ENCODE data around the gene ZFYVE19. TPM values are rescaled to one million over a fixed set of nuclear protein-coding genes. Genes with fewer than 3 reads are reported as not detected.

The ZFYVE19 gene
- total and polyA plus RNA-seq, 2 experiments from 2014 or later = 8.5 to 22.7 TPM

DNA sequence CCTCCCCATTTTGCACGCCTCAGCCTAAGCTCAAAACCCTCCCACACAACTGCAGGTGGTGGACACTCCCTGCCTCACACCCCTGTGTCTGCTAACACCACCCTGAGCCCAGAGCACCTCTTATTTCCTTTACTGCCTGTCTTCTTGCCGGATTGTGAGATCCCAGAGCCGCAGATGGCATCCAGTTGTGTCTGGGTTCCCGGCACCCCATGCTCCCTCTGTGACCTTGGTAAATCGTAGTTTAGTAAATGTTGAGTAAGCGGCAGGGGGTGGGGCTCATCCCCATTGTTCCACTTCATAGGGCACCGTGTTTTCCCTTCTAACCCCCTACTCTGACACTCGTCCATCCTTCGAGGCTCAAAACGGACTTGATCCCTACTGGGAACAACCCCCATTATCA is 51.8 kb downstream of the ZFYVE19 start:
- peaks cover 3% of the 10 kb centered on the region for H4K20me1 ChIP-seq (replicated peaks; ENCODE audit: insufficient read depth)
- no peak for ATAC-seq
- no peak overlapping the region for H3K27ac ChIP-seq (ENCODE audit: low read depth)
- TF ChIP-seq JUNB (IDR thresholded peaks at IDR 0.05; ENCODE audit: unreplicated experiment) (no peak), ZNF114 (CRISPR knock-in tag; IDR thresholded peaks at IDR 0.05) (no peak), EZH2phosphoT487 (IDR thresholded peaks at IDR 0.05; ENCODE audit: unreplicated experiment) (no peak), CREB1 (CRISPR knock-in tag; IDR thresholded peaks at IDR 0.05; ENCODE audit: low read depth) (no peak), POLR2AphosphoS5 (IDR thresholded peaks at IDR 0.05; ENCODE audit: low read depth) (no peak), ZNF331 (CRISPR knock-in tag; IDR thresholded peaks at IDR 0.05; ENCODE audit: low read depth) (no peak), STAT1 (IDR thresholded peaks at IDR 0.05; ENCODE audit: unreplicated experiment) (no peak), EZH2 (IDR thresholded peaks at IDR 0.05; ENCODE audit: low read depth, unreplicated experiment) (no peak), NANOG (IDR thresholded peaks at IDR 0.05; ENCODE audit: borderline replicate concordance) (no peak)
- TF ChIP-seq, protein P1, sequence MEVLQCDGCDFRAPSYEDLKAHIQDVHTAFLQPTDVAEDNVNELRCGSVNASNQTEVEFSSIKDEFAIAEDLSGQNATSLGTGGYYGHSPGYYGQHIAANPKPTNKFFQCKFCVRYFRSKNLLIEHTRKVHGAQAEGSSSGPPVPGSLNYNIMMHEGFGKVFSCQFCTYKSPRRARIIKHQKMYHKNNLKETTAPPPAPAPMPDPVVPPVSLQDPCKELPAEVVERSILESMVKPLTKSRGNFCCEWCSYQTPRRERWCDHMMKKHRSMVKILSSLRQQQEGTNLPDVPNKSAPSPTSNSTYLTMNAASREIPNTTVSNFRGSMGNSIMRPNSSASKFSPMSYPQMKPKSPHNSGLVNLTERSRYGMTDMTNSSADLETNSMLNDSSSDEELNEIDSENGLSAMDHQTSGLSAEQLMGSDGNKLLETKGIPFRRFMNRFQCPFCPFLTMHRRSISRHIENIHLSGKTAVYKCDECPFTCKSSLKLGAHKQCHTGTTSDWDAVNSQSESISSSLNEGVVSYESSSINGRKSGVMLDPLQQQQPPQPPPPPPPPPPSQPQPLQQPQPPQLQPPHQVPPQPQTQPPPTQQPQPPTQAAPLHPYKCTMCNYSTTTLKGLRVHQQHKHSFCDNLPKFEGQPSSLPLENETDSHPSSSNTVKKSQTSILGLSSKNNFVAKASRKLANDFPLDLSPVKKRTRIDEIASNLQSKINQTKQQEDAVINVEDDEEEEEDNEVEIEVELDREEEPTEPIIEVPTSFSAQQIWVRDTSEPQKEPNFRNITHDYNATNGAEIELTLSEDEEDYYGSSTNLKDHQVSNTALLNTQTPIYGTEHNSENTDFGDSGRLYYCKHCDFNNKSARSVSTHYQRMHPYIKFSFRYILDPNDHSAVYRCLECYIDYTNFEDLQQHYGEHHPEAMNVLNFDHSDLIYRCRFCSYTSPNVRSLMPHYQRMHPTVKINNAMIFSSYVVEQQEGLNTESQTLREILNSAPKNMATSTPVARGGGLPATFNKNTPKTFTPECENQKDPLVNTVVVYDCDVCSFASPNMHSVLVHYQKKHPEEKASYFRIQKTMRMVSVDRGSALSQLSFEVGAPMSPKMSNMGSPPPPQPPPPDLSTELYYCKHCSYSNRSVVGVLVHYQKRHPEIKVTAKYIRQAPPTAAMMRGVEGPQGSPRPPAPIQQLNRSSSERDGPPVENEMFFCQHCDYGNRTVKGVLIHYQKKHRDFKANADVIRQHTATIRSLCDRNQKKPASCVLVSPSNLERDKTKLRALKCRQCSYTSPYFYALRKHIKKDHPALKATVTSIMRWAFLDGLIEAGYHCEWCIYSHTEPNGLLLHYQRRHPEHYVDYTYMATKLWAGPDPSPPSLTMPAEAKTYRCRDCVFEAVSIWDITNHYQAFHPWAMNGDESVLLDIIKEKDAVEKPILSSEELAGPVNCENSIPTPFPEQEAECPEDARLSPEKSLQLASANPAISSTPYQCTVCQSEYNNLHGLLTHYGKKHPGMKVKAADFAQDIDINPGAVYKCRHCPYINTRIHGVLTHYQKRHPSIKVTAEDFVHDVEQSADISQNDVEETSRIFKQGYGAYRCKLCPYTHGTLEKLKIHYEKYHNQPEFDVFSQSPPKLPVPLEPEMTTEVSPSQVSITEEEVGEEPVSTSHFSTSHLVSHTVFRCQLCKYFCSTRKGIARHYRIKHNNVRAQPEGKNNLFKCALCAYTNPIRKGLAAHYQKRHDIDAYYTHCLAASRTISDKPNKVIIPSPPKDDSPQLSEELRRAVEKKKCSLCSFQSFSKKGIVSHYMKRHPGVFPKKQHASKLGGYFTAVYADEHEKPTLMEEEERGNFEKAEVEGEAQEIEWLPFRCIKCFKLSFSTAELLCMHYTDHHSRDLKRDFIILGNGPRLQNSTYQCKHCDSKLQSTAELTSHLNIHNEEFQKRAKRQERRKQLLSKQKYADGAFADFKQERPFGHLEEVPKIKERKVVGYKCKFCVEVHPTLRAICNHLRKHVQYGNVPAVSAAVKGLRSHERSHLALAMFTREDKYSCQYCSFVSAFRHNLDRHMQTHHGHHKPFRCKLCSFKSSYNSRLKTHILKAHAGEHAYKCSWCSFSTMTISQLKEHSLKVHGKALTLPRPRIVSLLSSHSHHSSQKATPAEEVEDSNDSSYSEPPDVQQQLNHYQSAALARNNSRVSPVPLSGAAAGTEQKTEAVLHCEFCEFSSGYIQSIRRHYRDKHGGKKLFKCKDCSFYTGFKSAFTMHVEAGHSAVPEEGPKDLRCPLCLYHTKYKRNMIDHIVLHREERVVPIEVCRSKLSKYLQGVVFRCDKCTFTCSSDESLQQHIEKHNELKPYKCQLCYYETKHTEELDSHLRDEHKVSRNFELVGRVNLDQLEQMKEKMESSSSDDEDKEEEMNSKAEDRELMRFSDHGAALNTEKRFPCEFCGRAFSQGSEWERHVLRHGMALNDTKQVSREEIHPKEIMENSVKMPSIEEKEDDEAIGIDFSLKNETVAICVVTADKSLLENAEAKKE (CRISPR knock-in tag; IDR thresholded peaks at IDR 0.05) = no peak
- TF ChIP-seq, protein P2, sequence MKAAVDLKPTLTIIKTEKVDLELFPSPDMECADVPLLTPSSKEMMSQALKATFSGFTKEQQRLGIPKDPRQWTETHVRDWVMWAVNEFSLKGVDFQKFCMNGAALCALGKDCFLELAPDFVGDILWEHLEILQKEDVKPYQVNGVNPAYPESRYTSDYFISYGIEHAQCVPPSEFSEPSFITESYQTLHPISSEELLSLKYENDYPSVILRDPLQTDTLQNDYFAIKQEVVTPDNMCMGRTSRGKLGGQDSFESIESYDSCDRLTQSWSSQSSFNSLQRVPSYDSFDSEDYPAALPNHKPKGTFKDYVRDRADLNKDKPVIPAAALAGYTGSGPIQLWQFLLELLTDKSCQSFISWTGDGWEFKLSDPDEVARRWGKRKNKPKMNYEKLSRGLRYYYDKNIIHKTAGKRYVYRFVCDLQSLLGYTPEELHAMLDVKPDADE (IDR thresholded peaks at IDR 0.05) = no peak
- TF ChIP-seq, protein P3, sequence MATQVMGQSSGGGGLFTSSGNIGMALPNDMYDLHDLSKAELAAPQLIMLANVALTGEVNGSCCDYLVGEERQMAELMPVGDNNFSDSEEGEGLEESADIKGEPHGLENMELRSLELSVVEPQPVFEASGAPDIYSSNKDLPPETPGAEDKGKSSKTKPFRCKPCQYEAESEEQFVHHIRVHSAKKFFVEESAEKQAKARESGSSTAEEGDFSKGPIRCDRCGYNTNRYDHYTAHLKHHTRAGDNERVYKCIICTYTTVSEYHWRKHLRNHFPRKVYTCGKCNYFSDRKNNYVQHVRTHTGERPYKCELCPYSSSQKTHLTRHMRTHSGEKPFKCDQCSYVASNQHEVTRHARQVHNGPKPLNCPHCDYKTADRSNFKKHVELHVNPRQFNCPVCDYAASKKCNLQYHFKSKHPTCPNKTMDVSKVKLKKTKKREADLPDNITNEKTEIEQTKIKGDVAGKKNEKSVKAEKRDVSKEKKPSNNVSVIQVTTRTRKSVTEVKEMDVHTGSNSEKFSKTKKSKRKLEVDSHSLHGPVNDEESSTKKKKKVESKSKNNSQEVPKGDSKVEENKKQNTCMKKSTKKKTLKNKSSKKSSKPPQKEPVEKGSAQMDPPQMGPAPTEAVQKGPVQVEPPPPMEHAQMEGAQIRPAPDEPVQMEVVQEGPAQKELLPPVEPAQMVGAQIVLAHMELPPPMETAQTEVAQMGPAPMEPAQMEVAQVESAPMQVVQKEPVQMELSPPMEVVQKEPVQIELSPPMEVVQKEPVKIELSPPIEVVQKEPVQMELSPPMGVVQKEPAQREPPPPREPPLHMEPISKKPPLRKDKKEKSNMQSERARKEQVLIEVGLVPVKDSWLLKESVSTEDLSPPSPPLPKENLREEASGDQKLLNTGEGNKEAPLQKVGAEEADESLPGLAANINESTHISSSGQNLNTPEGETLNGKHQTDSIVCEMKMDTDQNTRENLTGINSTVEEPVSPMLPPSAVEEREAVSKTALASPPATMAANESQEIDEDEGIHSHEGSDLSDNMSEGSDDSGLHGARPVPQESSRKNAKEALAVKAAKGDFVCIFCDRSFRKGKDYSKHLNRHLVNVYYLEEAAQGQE (IDR thresholded peaks at IDR 0.05; ENCODE audit: unreplicated experiment) = no peak
- TF ChIP-seq, protein P4, sequence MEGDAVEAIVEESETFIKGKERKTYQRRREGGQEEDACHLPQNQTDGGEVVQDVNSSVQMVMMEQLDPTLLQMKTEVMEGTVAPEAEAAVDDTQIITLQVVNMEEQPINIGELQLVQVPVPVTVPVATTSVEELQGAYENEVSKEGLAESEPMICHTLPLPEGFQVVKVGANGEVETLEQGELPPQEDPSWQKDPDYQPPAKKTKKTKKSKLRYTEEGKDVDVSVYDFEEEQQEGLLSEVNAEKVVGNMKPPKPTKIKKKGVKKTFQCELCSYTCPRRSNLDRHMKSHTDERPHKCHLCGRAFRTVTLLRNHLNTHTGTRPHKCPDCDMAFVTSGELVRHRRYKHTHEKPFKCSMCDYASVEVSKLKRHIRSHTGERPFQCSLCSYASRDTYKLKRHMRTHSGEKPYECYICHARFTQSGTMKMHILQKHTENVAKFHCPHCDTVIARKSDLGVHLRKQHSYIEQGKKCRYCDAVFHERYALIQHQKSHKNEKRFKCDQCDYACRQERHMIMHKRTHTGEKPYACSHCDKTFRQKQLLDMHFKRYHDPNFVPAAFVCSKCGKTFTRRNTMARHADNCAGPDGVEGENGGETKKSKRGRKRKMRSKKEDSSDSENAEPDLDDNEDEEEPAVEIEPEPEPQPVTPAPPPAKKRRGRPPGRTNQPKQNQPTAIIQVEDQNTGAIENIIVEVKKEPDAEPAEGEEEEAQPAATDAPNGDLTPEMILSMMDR (conservative IDR thresholded peaks at IDR 0.05; ENCODE audit: low read depth in 2 of 2) = no peak
- Mint-ChIP-seq H3K27ac (no peak overlapping the region), H3K36me3 (ENCODE audit: low read depth) (peaks cover 38% of the 10 kb centered on the region), H3K4me1 (peaks cover 27% of the 10 kb centered on the region), H3K27me3 (ENCODE audit: insufficient read depth, low read depth, poor library complexity) (peaks cover 10% of the 10 kb centered on the region), H3K4me3 (no peak overlapping the region; the same call in 2 of the 3 replicates), H3K9me3 (no peaks in the 10 kb centered on the region)
- no peak for DNase-seq (ENCODE audit: low spot score)
- peaks cover 17% of the 10 kb centered on the region for H3F3A ChIP-seq (replicated peaks; ENCODE audit: low read depth)
- H3K36me3 ChIP-seq (ENCODE audit: insufficient read depth) = peaks cover under 1% of the 10 kb centered on the region
- H3K79me2 ChIP-seq (replicated peaks; ENCODE audit: insufficient read depth) = no peaks in the 10 kb centered on the region
- no peaks in the 10 kb centered on the region for H3K9me2 ChIP-seq (ENCODE audit: insufficient read depth)
- no peak overlapping the region for H3K4me3 ChIP-seq
- no peak overlapping the region for H2AFZ ChIP-seq
- H3K4me1 ChIP-seq (ENCODE audit: insufficient read depth) = no peaks in the 10 kb centered on the region; the same call in 1 of the 2 replicates
- H3K27me3 ChIP-seq (ENCODE audit: insufficient read depth) = no peaks in the 10 kb centered on the region
- H3K4me2 ChIP-seq = no peak overlapping the region
